GM19043 (cell line): ENCODE data around the gene SFT2D2.

Experiments used
- ATAC-seq: cut with Tn5 transposase; IDR thresholded peaks from one replicate; pipeline ENCODE4 v1.9.1; 2021; ENCODE audit warnings: low read depth; ENCODE audit not compliant: unreplicated experiment

Gene SFT2D2

GRCh38 chr1:168263130-168263529 lies 37.3 kb downstream of the SFT2D2 start:
- ATAC-seq = no peak

DNA sequence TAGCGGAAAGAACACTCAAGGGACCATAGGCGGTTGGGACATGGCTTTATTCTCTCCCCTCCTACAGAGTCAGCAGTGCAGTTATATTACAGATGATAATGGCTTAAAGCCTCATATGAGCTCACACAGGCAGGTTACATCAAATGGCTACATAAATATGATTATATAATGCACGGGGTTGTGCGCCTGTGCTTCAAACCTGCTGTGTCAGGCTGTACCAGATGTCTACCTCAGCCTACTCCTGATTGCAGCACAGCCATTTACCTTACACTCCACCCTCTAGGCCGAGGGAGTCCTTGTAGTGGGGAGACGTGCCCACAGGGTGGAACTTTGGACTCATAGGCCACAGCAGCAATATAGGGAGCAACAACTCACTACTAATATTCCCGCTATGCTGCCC lies 38.5 kb downstream of the SFT2D2 start:
- ATAC-seq = no peak

GRCh38 chr1:168265596-168265995 lies 39.8 kb downstream of the SFT2D2 start:
- no peak for ATAC-seq

DNA sequence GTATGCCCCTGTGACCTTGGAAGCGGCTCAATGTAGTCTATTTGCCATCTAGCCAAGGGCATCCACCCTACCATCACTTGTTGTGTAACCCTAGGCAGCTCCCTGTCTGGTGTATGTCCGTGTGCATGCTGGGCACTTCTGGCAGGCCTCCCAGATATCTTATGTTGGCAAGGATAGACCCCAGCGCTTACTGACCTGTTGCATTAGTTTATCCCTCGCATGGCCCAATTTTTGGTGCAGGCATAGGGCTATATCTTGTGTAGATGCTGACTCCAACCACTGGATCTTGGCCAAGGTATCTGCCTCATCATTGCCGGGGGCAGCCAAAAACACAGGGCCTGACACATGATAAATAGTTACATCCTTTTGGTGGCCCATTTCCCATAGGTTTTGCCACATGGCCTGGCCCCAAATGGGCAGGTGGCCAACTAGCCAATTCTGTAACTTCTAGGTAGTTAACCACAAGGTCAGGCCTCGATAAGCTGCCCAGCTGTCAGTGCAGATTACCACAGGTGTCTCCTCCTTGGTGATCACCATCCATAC lies 40.9 kb downstream of the SFT2D2 start:
- ATAC-seq = no peak

DNA sequence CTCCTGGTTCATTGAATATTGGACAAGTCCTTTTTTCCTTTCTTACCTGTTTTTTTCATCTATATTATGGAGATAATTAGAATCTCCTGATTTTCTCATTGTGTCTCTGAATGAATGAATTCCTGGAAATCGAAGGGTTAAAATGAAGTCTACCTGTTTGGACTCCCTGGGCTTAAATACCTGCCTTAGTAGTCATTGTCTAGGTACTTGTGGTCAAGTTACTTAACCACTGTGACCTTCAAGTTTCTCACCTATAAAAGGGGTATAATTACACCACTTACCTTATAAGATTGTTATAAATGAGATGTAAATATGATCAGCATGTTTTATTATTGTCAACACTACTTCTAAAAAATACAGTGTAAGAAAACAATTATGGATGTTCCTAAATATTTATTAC lies 45.8 kb downstream of the SFT2D2 start:
- no peak for ATAC-seq

DNA sequence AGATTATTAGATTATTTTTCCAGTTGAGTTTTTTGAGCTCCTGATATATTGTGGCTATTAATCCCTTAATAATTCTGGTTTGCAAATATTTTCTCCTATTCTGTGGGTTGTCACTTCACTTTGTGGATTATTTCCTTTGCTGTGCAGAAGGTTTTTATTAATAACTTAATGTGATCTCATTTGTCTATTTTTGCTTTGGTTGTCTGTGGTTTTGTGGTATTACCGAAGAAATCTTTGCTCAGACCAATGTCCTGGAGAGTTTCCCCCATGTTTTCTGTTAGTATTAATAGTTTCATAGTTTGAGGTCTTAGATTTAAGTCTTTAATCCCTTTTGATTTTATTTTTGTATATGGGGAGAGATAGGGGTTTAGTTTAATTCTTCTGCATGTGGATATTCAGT lies 47.8 kb downstream of the SFT2D2 start:
- no peak for ATAC-seq

GRCh38 chr1:168279253-168279652 lies 53.4 kb downstream of the SFT2D2 start:
- ATAC-seq = no peak

GRCh38 chr1:168280296-168280927 lies 54.6 kb downstream of the SFT2D2 start, which contains the start of gene TBX19:
Gene TBX19 (plus strand): TSS chr1:168280877. CDS start chr1:168281091, 214 bp downstream.
- no peak for ATAC-seq

GRCh38 chr1:168281603-168282325 lies 56.0 kb downstream of the SFT2D2 start:
- no peak for ATAC-seq

DNA sequence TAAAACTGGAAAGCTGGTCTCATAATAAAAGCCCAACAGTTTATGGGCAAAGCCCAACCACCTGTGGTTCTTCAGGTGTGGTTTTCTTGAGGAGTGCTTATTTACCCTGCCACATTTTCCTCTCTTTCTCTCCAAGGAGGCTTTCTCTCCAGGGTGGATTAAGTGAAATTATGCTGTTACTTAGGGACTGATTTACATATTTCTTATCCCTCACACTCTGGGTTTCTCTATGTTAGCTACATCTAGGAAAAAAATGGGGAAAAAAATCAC lies 59.7 kb downstream of the SFT2D2 start:
- ATAC-seq = no peak

- no peak for ATAC-seq
Observed at GRCh38 chr1:168285971-168286927, 60.4 kb downstream of the SFT2D2 start.

GRCh38 chr1:168287237-168287664 lies 61.4 kb downstream of the SFT2D2 start:
- ATAC-seq = no peak

DNA sequence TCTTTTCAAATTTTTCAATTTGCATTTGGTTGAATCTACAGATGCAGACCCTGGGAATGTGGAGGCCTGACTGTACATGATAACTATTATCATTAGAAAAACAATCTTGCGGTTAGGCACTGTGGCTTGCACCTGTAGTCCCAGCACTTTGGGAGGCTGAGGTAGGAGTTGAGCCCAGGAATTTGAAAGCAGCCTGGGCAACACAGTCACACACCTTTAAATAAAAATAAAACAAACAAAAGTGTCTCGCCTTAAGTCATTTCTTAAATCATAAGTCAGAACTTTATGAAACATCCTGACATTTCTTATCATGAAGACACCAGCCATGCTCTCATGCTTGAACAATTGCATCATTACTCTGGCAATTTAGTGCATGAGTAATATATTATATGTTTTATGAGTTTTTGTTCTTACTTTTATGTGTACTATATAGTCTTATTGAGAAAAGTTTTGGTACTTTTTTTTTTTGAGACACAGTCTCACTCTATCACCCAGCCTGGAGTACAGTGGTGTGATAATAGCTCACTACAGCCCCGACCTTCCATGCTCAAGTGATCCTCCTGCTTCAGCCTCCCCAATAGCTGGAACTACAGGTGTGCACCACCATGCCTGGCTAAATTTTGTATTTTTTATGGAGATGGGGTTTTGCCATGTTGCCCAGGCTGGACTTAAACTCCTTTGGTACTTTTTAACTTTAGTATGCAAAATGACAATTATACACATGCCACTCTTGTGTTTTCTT lies 62.7 kb downstream of the SFT2D2 start:
- ATAC-seq = no peak

DNA sequence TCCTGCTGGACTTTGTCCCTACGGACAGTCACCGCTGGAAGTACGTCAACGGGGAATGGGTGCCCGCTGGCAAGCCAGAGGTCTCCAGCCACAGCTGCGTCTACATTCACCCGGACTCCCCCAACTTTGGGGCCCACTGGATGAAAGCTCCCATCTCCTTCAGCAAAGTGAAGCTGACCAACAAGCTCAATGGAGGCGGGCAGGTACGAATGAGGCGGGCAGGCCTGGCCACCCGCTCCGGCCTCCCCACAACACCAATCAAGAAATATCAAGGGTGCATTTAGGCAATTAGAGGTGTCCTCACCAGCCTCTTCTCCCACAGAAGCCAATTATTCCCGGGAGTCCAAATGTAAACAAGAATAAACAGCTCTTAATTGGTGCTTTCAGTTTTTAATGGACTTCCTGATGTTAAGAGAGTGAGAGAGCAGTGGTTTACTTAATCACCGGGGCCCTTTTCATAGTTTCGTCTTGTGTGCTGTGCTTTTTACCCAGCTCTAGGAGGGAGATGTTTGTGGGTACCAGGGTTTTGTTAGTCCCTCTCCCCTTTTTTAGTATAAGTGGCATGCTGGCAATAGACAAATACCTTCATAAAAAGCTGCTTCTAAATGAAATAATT lies 65.5 kb downstream of the SFT2D2 start:
- ATAC-seq = no peak

DNA sequence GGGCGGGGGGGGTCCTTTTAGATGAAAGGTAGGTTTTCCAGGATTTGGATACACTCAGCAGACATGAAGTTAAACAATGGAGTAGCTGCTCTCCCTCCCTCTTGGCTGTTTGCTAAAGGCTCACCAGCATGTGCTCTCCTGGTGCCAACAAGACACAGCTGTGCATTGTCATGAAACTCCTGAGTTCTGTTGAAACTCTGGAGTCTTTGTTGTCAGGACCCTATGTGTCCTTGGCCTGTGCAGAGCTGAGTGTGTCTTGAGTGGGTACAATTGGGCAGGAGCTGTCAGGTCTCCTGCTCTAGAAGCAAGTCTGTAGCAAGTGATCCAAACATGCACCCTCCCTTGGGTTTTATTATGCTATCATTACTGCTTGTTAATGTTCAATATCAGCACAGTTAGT lies 67.6 kb downstream of the SFT2D2 start:
- ATAC-seq = no peak

- no peak for ATAC-seq
Observed at GRCh38 chr1:168295411-168296114, 69.8 kb downstream of the SFT2D2 start.

GRCh38 chr1:168297019-168297730 lies 71.4 kb downstream of the SFT2D2 start:
- no peak for ATAC-seq

GRCh38 chr1:168298446-168298845 lies 72.6 kb downstream of the SFT2D2 start:
- ATAC-seq = no peak

DNA sequence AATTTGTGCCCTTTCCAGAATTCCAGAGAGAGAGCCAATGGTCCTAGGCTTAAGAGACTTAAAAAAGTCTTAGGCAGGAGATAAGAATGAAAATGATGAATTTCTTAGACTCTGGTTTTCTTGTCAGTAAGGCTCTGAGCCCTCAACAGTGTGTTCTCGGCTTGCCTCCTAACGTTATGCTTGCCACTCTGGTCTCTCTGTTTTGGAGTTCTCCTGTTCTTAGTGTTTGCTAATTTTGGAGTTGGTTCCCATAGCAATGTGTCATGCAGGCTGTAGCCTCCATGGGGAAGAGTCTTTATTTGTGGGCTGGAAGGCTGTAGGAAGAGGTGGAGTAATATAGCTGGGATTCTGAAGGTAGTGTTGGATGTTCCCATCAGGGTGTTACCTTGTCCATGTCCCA lies 74.8 kb downstream of the SFT2D2 start:
- ATAC-seq = no peak
